Ascending aorta (tissue), 2 donors: ENCODE measurements around the gene OR6K2. TPM values are rescaled to one million over a fixed set of nuclear protein-coding genes. Genes with fewer than 3 reads are reported as not detected.

Experiments used
- DNase-seq, 2 donors: peaks; one replicate each; pipeline ENCODE4 v3.0.0-alpha.2; 2019; ENCODE audit warnings: low spot score in 2 of 2
- H3K27ac ChIP-seq, 2 donors: fragments of 200-600 bp; sonication (generic); one replicate each; pipeline ENCODE4 v1.5.1; 2016 to 2017; ENCODE audit warnings: mild to moderate bottlenecking in 1 of 2
- H3K27me3 ChIP-seq: fragments of 200-600 bp; sonication (generic); one replicate; pipeline ENCODE4 v1.5.1; 2017
- H3K36me3 ChIP-seq, 2 donors: fragments of 200-600 bp; sonication (generic); one replicate each; pipeline ENCODE4 v1.5.1; 2016
- H3K4me1 ChIP-seq, 2 donors: fragments of 200-600 bp; sonication (generic); one replicate each; pipeline ENCODE4 v1.5.1; 2016 to 2017; ENCODE audit warnings: mild to moderate bottlenecking in 1 of 2
- H3K4me3 ChIP-seq, 2 donors: fragments of 200-600 bp; sonication (generic); one replicate each; pipeline ENCODE4 v1.5.1; 2016 to 2017; ENCODE audit warnings: mild to moderate bottlenecking in 1 of 2
- H3K9me3 ChIP-seq, 2 donors: fragments of 200-600 bp; sonication (generic); one replicate each; pipeline ENCODE4 v1.5.1; 2016
- intact Hi-C: fragments of 100-400 bp; cut with DNase I; formaldehyde crosslinking; loops from one replicate; pipeline ENCODE4 v1.15.1; 2023
- total RNA-seq: library from RNA; depleted of rRNA; stranded (reverse); fragments of >200 nt; gene quantifications from one replicate; pipeline ENCODE4 v1.1.0, GENCODE V29; 2016
- TF ChIP-seq, protein P1 (sequence below), 3 experiments: fragments of 200-600 bp in 2 of 3; fragments of 450-650 bp in 1 of 3; sonication (generic) in 2 of 3; IDR thresholded peaks; one replicate each; pipeline ENCODE4 v1.5.1; 2016 to 2019; ENCODE audit warnings: antibody characterized with exemption in 3 of 3, mild to moderate bottlenecking in 1 of 3, moderate library complexity in 1 of 3

Gene OR6K2
- total RNA-seq, 1 donor from 2014 or later, result not detected

DNA sequence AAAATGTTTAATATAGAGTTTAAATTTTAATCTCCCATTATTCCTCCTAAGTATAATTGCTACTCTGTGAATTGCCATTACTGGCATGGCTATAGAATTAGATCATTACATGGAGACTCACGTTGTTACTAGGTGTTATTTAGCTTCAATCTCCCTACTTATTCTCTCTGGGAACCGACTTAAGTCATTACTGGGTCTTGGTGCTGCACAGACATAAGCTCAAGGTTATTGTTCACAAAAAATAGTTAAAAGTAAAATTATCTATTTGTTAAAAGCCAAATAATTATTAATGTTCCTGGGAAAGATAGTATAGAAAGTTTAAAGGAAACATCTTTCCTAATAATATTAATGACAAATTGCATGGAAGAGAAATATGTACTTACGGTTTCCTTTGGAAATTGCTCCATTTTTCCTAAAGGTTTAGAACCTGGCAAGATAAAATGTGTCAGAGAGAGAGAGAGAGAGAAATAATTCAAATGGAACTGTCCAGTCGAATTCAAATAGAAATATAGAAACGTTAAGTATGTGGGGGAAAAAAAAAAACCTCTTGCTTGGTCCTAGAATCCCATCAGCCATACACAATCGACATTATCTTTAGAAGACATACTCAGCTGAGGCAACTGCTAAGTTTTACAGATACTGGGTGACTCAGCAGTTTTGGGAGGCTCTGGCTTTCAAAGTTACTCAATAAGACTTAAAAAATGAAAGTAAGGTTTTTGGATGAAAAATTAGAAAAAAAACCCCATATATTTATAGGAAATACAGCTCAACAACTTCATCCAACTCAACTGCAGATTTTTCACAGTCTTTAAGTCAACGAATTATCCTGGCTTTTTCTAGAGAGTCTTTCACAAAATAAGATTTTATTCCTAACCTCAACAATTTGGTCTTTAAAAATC lies 14.1 kb downstream of the OR6K2 start, which contains the start of gene SPTA1:
Gene SPTA1 (minus strand): TSS at position 605 of the 899 bp plus-strand sequence. CDS start 198 bp downstream, at position 407.
- H3K27me3 ChIP-seq, result no peaks in the 10 kb centered on the region
- no peak for DNase-seq

DNA sequence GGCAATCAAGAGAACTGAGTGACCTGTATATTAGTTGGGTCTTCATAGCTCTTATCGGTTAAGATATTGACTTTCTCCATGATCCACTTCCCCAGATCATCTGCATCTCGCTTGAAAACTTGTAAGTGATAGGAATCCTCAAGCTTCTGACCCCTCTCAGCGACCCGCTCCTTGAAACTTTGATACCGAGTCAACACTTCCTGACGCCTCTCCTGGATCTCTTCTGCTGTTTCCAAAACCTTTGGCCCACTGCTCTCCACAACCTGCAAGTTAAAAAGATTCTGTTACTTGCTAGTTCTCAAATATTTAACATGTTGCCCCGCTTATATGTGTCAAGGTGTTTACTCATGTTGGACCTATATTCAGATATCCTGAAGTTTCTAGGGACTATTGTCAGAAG lies 15.4 kb downstream of the OR6K2 start:
- Histone ChIP-seq H3K27ac (no peak overlapping the region), H3K36me3 (no peaks in the 10 kb centered on the region), H3K4me1 (no peaks in the 10 kb centered on the region), H3K27me3 (no peaks in the 10 kb centered on the region), H3K4me3 (no peak overlapping the region), H3K9me3 (no peaks in the 10 kb centered on the region)
- DNase-seq, result no peak
- TF ChIP-seq, protein P1, sequence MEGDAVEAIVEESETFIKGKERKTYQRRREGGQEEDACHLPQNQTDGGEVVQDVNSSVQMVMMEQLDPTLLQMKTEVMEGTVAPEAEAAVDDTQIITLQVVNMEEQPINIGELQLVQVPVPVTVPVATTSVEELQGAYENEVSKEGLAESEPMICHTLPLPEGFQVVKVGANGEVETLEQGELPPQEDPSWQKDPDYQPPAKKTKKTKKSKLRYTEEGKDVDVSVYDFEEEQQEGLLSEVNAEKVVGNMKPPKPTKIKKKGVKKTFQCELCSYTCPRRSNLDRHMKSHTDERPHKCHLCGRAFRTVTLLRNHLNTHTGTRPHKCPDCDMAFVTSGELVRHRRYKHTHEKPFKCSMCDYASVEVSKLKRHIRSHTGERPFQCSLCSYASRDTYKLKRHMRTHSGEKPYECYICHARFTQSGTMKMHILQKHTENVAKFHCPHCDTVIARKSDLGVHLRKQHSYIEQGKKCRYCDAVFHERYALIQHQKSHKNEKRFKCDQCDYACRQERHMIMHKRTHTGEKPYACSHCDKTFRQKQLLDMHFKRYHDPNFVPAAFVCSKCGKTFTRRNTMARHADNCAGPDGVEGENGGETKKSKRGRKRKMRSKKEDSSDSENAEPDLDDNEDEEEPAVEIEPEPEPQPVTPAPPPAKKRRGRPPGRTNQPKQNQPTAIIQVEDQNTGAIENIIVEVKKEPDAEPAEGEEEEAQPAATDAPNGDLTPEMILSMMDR (IDR thresholded peaks at IDR 0.05), result no peak
- intact Hi-C loops, result no loop called here

More for the DNA sequence above, 14.1 kb downstream of the OR6K2 start, which contains the start of gene SPTA1:
- intact Hi-C loops, result no loop called here
- no peak within 1 kb of the TSS for H3K4me3 ChIP-seq
- no peaks in the 10 kb centered on the region for H3K9me3 ChIP-seq
- H3K4me1 ChIP-seq, result no peaks in the 10 kb centered on the region
- TF ChIP-seq, protein P1 (IDR thresholded peaks at IDR 0.05), result no peak
- no peaks in the 10 kb centered on the region for H3K36me3 ChIP-seq
- H3K27ac ChIP-seq, result no peak within 1 kb of the TSS

DNA sequence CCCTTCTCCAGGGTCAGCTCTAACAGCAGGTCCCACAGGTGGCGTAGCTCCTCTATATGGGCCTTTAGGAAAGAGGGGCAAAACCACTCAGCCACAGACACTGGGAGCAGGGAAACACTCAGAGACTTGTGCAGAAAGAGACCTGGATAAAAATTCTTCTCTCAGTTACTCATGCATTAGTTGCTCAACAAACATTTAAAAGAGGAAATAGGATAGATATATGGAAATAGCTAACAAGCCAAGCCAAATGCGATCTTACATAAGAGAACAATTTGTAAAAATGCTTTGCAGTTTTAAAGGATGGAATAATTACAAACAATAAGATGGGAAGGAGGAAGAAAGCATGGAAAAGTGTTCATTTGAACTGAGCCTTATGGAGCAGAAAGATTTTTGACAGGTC lies 18.8 kb downstream of the OR6K2 start:
- TF ChIP-seq, protein P1 (IDR thresholded peaks at IDR 0.05), result no peak
- Histone ChIP-seq H3K4me1 (no peaks in the 10 kb centered on the region), H3K27ac (no peak overlapping the region), H3K27me3 (no peaks in the 10 kb centered on the region), H3K4me3 (no peak overlapping the region), H3K36me3 (no peaks in the 10 kb centered on the region), H3K9me3 (no peaks in the 10 kb centered on the region)
- intact Hi-C loops, result no loop called here
- DNase-seq, result no peak

DNA sequence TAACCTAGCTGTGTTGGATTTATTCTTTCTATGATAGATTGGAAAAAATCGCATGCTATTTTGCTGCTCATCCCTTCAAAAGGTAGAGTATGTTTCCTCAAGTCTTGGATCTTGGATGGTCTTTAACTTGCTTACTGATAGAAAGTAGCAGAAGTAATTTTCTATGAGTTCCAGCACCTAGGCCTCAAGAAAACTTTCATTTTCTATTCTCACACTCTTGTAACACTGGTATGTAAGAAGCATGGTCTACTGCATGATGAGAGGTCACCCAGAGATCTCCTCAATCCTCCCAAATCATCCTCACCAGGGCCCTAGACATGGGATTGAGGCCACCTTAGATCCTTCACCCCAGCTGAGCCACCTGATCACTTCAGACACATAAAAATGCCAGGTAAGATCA lies 21.2 kb downstream of the OR6K2 start:
- TF ChIP-seq, protein P1 (IDR thresholded peaks at IDR 0.05), result no peak
- DNase-seq, result no peak
- no peaks in the 10 kb centered on the region for H3K27me3 ChIP-seq
- H3K4me1 ChIP-seq, result no peaks in the 10 kb centered on the region
- H3K9me3 ChIP-seq, result no peaks in the 10 kb centered on the region
- intact Hi-C loops, result no loop called here
- no peak overlapping the region for H3K27ac ChIP-seq
- no peak overlapping the region for H3K4me3 ChIP-seq
- H3K36me3 ChIP-seq, result no peaks in the 10 kb centered on the region

DNA sequence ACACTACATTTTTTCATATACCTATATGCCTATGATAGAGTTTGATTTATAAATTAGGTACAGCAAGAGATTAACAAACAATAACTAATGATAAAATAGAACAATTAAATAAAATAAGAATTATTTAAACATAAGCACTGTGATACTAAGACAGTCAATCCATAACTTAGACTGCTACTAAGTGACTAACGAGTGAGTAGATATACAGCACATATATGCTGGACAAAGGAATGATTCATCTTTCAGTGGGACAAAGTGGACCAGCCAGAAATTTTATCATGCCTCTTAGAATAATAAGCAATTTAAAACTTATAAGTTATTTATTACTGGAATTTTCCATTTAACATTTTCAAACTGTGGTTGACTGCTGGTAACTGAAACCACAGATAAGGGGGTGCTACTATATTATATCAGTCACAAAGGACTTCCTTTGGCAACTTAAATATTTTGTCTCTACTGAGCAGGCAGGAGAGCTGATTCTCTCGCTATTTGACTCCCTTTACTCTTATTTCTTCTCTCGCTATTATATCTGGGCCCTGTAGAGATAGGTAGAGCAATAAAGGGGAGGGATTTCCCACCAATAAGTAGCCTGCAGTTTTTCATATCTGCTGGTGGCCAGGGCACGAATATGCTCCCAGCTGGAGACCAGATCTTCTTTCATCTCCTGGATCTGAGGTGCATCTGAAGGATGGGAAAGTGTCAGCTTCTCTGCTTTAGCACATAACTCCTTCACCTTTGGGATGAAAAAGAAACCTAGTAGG lies 24.7 kb downstream of the OR6K2 start:
- TF ChIP-seq, protein P1 (IDR thresholded peaks at IDR 0.05), result no peak
- Histone ChIP-seq H3K27me3 (no peaks in the 10 kb centered on the region), H3K36me3 (no peaks in the 10 kb centered on the region), H3K4me1 (no peaks in the 10 kb centered on the region), H3K27ac (no peak overlapping the region), H3K9me3 (no peaks in the 10 kb centered on the region), H3K4me3 (no peak overlapping the region)
- intact Hi-C loops, result no loop called here
- DNase-seq, result no peak
